B cell (primary cell): ENCODE data around the gene PHLPP1. TPM values are rescaled to one million over a fixed set of nuclear protein-coding genes. Genes with fewer than 3 reads are reported as not detected.

Experiments
- ATAC-seq: fragments of 200-7000 bp; cut with Tn5 transposase; one replicate; pipeline ENCODE4 v1.10.0; 2021; ENCODE audit warnings: low read depth, mild to moderate bottlenecking, moderate number of reproducible peaks, moderate library complexity
- CTCF ChIA-PET: fragments of 350-600 bp; sonication (Branson Sonifier 250); formaldehyde crosslinking; loops from one replicate; lab custom pipeline; 2021; ENCODE audit warnings: antibody characterized with exemption, inconsistent platforms; lab: Charles Lee
- POLR2A ChIA-PET: fragments of 350-600 bp; sonication (Branson Sonifier 250); formaldehyde crosslinking; loops from one replicate; lab custom pipeline; 2021; ENCODE audit warnings: antibody characterized with exemption; lab: Charles Lee
- DNase-seq: peaks from one replicate; pipeline ENCODE4 v3.0.0; 2013
- H2AFZ ChIP-seq: 2 replicates; pipeline ENCODE4 v1.6.1; 2012; ENCODE audit warnings: mild to moderate bottlenecking, low read depth, low read length; ENCODE audit not compliant: insufficient read depth, poor library complexity, severe bottlenecking
- H3K27ac ChIP-seq, 2 donors: 1 replicate in 1 of 2; 2 replicates in 1 of 2; pipeline ENCODE4 v1.5.1; 2012 to 2013; ENCODE audit warnings: low read length in 2 of 2, mild to moderate bottlenecking in 2 of 2, moderate library complexity in 1 of 2
- H3K27me3 ChIP-seq, 4 experiments: fragments of 200-600 bp in 1 of 4; sonication (generic) in 1 of 4; replicated peaks in 1 of 4; 1 replicate in 2 of 4; 2 replicates in 2 of 4; pipeline versions ENCODE4 v1.6.1 to v1.7.0; 2013 to 2016; ENCODE audit warnings: low read length in 3 of 4, mild to moderate bottlenecking in 2 of 4, mixed read lengths in 1 of 4, moderate library complexity in 1 of 4; ENCODE audit not compliant: insufficient read depth in 4 of 4, control insufficient read depth in 3 of 4; ENCODE audit errors: control extremely low read depth in 1 of 4
- H3K36me3 ChIP-seq, 2 experiments: replicated peaks in 1 of 2; 1 replicate in 1 of 2; 2 replicates in 1 of 2; pipeline versions ENCODE4 v1.6.1 to v1.7.1; 2013; ENCODE audit warnings: low read length in 1 of 2; ENCODE audit not compliant: insufficient read depth in 2 of 2, control insufficient read depth in 1 of 2; ENCODE audit errors: control extremely low read depth in 1 of 2, extremely low read depth in 1 of 2
- H3K4me1 ChIP-seq, 2 donors: fragments of 200-600 bp in 1 of 2; sonication (generic) in 1 of 2; 1 replicate in 1 of 2; 2 replicates in 1 of 2; pipeline versions ENCODE4 v1.5.1 to v1.6.1; 2013 to 2017; ENCODE audit warnings: low read length in 2 of 2; ENCODE audit not compliant: control insufficient read depth in 2 of 2, insufficient read depth in 2 of 2
- H3K4me2 ChIP-seq: replicated peaks from 2 replicates; pipeline ENCODE3; 2012; ENCODE audit warnings: mild to moderate bottlenecking, low read depth, low read length; ENCODE audit not compliant: poor library complexity, severe bottlenecking
- H3K4me3 ChIP-seq, 5 experiments: fragments of 200-600 bp in 1 of 5; sonication (generic) in 1 of 5; 1 replicate in 3 of 5; 2 replicates in 2 of 5; pipeline versions ENCODE4 v1.5.1 to v1.7.0; 2011 to 2016; ENCODE audit warnings: low read length in 4 of 5, mild to moderate bottlenecking in 4 of 5, low read depth in 2 of 5, control low read depth in 1 of 5, moderate library complexity in 1 of 5; ENCODE audit not compliant: insufficient read depth in 1 of 5; ENCODE audit errors: control extremely low read depth in 1 of 5, extremely low read depth in 1 of 5
- H3K79me2 ChIP-seq: fragments of 200-600 bp; sonication (generic); one replicate; pipeline ENCODE4 v1.6.0; 2016; ENCODE audit warnings: low read length; ENCODE audit not compliant: control insufficient read depth, insufficient read depth
- H3K9ac ChIP-seq: fragments of 200-600 bp; sonication (generic); 2 replicates; pipeline ENCODE4 v1.6.1; 2017; ENCODE audit warnings: mild to moderate bottlenecking, low read length, moderate library complexity
- H3K9me3 ChIP-seq, 3 donors: one replicate each; pipeline versions ENCODE4 v1.6.1 to v1.7.1; 2013; ENCODE audit warnings: low read length in 2 of 3; ENCODE audit not compliant: control insufficient read depth in 2 of 3, insufficient read depth in 1 of 3; ENCODE audit errors: control extremely low read depth in 1 of 3
- H4K20me1 ChIP-seq: 2 replicates; pipeline ENCODE4 v1.6.0; 2012; ENCODE audit warnings: mild to moderate bottlenecking, low read length; ENCODE audit not compliant: insufficient read depth, control insufficient read depth, poor library complexity, severe bottlenecking
- H3K27ac Mint-ChIP-seq: one replicate; pipeline ENCODE4 v1.8.0; 2021; ENCODE audit warnings: mixed read lengths
- H3K27me3 Mint-ChIP-seq: one replicate; pipeline ENCODE4 v1.8.0; 2021; ENCODE audit warnings: mixed read lengths
- H3K4me1 Mint-ChIP-seq: one replicate; pipeline ENCODE4 v1.8.0; 2021; ENCODE audit warnings: mixed read lengths
- H3K4me3 Mint-ChIP-seq: one replicate; pipeline ENCODE4 v1.8.0; 2021; ENCODE audit warnings: mixed read lengths
- H3K9me3 Mint-ChIP-seq: one replicate; pipeline ENCODE4 v1.8.0; 2022; ENCODE audit warnings: mixed read lengths; ENCODE audit not compliant: insufficient read depth
- CTCF ChIP-seq: fragments of 200-600 bp; IDR thresholded peaks from one replicate; pipeline ENCODE4 v1.8.0; 2022; ENCODE audit warnings: antibody characterized with exemption, mild to moderate bottlenecking
- EZH2 ChIP-seq: IDR thresholded peaks from 2 replicates; pipeline ENCODE4 v1.6.1; 2012; ENCODE audit warnings: borderline replicate concordance, low read depth, mild to moderate bottlenecking, moderate library complexity, low read length; ENCODE audit not compliant: insufficient read depth, poor library complexity, severe bottlenecking
- WGBS: methylation state at CpG from one replicate; pipeline ENCODE4 v1.1.5; 2013; ENCODE audit warnings: missing lambda C conversion rate; ENCODE audit not compliant: insufficient coverage; 5-methylcytosine and 5-hydroxymethylcytosine counted together
- intact Hi-C: fragments of 100-400 bp; cut with micrococcal nuclease; formaldehyde crosslinking; loops from one replicate; pipeline ENCODE4 v1.10.0; 2022
- polyA plus RNA-seq: library from polyadenylated mRNA; depleted of rRNA; stranded (reverse); fragments of >200 nt; gene quantifications from 2 replicates; pipeline ENCODE4 v1.2.3, GENCODE V29; 2012
- total RNA-seq, 2 donors: library from RNA; stranded (reverse); fragments of 120-200 nt in 1 of 2; gene quantifications; 1 replicate in 1 of 2; 2 replicates in 1 of 2; pipeline versions ENCODE4 v1.2.3 to v1.2.4, GENCODE V29; 2013 to 2022

Gene PHLPP1
- total and polyA plus RNA-seq, 2 donors (not counting 1 experiment from before 2014, with no cell fraction given): 3.0 to 20.7 TPM

- Histone ChIP-seq H3K4me3 (no peak overlapping the region), H3K9ac (no peak overlapping the region), H2AFZ (no peak overlapping the region), H3K9me3 (no peaks in the 10 kb centered on the region), H3K79me2 (peaks cover 24% of the 10 kb centered on the region), H3K27ac (no peak overlapping the region), H3K36me3 (no peaks in the 10 kb centered on the region), H3K27me3 (no peaks in the 10 kb centered on the region), H3K4me1 (peaks cover 3 to 8% of the 10 kb centered on the region in 2 donors), H4K20me1 (no peaks in the 10 kb centered on the region), H3K4me2 (no peak overlapping the region)
- TF ChIP-seq EZH2: no peak
- no peak for TF ChIP-seq CTCF
- no peaks in the 10 kb centered on the region for H3K9me3 Mint-ChIP-seq
- no CpG with 5 or more reads among the region's 2 CpGs for WGBS
- no peaks in the 10 kb centered on the region for H3K27me3 Mint-ChIP-seq
- ChIA-PET CTCF (no interaction called here), POLR2A (no interaction called here)
- intact Hi-C loops: no loop called here
- no peak for DNase-seq
- peaks cover 30% of the 10 kb centered on the region for H3K4me1 Mint-ChIP-seq
- ATAC-seq: no peak
- no peak overlapping the region for H3K27ac Mint-ChIP-seq
- no peak overlapping the region for H3K4me3 Mint-ChIP-seq
These were observed 66.6 kb downstream of the PHLPP1 start for GRCh38 chr18:62781893-62782292.

- H3K9me3 ChIP-seq: no peaks in the 10 kb centered on the region
- TF ChIP-seq EZH2 (no peak), CTCF (no peak)
- H3K4me2 ChIP-seq: peak overlapping the region; percentile 23
- no peak for ATAC-seq
- H3K4me3 ChIP-seq: no peak overlapping the region
- POLR2A ChIA-PET: no interaction called here
- Mint-ChIP-seq H3K4me1 (peaks cover 25% of the 10 kb centered on the region), H3K4me3 (peak overlapping the region; percentile 54), H3K9me3 (no peaks in the 10 kb centered on the region), H3K27ac (no peak overlapping the region), H3K27me3 (no peaks in the 10 kb centered on the region)
- CTCF ChIA-PET: no interaction called here
- no peaks in the 10 kb centered on the region for H4K20me1 ChIP-seq
- H3K9ac ChIP-seq: no peak overlapping the region
- peaks cover 3 to 8% of the 10 kb centered on the region in 2 donors for H3K4me1 ChIP-seq
- no peaks in the 10 kb centered on the region for H3K27me3 ChIP-seq
- no peak overlapping the region for H2AFZ ChIP-seq
- peaks cover 37% of the 10 kb centered on the region for H3K79me2 ChIP-seq
- intact Hi-C loops: no loop called here
- WGBS: no CpG with 5 or more reads among the region's 4 CpGs
- H3K36me3 ChIP-seq: no peaks in the 10 kb centered on the region
- no peak overlapping the region for H3K27ac ChIP-seq
- DNase-seq: no peak
These were observed 69.1 kb downstream of the PHLPP1 start for GRCh38 chr18:62784338-62784965.
